ENCODE results near the gene FAM227B.

- TF ChIP-seq CTCF (IDR thresholded peaks at IDR 0.05): no peak
- no peak for TF ChIP-seq POLR2A (IDR thresholded peaks at IDR 0.05)
Measured at GRCh38 chr15:49637857-49638256, 17.2 kb upstream of the FAM227B start.

Data from testis (tissue), 2 donors.